Measurements from ENCODE around the gene P3H1.
"Not testable (repeated sequence)": the region's sequence is repeated elsewhere in the genome, so short reads cannot be mapped to it uniquely, and the experiment has no call there.

Gene P3H1

DNA sequence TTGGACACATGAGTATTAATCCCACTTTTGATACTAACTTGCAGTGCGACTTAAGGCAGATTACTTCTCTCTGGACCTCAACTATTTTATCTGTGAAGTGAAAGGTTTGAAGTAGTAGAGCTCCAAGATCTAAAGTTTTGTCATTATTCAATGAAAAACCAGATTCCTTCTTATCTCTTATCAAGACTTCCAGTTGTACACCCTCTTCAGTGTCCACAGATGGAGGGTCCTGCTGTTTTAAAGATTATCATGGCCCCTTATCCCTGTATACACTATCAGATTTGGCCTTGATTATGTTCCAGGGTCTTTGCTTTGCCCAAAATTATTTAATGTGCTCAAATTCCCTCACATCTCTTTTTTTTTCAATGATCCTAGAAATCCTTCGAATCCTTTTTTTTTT, 1.3 kb upstream of the P3H1 start:
- no peak for DNase-seq

DNA sequence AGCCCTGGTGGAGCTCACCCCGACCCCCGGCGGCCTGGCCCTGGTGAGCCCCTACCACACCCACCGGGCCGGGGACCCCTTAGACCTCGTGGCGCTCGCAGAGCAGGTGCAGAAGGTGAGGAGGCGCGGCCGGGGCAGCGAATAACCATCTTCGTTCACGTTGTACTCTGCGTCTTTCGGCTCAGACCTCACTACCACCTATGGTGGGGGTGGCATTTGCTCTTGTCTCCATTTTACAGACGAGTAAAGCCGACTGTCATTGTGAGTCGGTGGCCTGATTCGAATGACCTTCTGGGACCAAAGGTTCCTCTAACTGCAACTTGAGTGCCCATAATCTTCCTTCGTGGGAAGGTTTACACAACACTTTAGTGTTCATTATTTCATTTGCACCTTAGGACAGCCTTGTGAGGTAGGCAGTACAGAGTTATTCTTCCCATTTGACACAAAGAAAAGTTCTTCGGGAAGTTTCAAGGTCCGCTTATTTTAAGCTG, 727 bp upstream of the P3H1 start:
- no peak for DNase-seq

DNA sequence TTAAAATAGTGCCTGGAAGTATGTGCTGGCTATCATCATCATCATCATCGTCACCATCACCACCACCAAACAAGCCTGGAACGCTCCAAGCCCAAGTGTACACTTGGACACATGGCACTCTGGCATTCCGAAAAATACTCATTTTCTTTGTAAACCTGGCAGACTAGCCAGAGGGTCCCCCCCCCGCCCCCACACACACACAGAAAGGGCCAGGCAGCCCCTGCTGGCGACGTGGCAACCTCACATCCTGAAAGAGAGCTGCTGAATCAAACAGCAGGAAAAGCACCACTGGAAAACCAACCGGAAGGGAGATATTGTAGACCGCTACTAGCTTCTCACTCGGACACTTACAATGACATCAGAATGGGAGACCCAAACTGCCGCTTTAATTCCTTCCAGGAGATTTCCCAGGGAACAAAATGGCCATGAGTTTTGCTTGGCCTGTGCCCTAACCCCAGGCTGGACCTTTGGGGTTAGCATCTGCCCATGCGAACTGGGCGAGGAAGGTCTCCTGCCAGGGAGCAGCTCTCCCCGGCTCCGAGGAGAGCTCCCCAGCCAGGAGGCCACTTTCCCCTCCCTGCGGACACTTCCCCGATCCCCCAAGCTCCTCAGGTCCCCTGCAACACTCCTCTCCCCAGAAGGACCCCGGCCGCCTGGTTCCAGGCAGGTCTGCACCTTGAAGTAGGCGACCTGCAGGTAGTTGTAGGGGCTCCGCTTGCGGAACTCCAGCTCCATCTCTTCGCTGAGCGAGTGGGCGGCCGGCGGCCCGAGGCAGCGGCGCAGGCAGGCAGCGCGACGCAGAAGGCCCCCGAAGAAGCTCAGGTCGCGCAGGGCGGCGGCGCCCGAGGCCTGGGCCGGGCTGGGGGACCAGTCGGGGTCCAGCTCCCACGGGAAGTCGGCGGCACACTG, 742 bp downstream of the P3H1 start:
- DNase-seq, result peak; percentile 61

DNA sequence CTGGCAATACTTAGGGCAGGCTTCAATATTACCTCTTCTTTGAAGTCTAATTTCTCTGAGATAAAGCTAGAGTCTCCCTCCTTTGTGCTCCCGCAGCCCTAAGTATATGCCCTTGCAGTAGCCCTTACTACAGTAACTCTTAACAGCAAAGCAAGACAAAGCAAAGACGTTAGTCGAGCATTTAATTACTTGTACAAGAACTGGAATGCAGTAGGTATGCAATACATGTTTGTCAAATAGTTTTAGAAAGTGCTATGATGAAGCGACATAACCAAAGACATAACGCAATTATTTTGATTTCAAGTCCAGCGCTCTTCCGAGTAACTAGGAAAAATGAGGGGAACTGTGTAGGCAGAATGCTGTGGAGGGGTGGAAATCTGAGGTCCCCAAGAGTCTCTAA, 1.6 kb downstream of the P3H1 start:
- DNase-seq, result no peak

DNA sequence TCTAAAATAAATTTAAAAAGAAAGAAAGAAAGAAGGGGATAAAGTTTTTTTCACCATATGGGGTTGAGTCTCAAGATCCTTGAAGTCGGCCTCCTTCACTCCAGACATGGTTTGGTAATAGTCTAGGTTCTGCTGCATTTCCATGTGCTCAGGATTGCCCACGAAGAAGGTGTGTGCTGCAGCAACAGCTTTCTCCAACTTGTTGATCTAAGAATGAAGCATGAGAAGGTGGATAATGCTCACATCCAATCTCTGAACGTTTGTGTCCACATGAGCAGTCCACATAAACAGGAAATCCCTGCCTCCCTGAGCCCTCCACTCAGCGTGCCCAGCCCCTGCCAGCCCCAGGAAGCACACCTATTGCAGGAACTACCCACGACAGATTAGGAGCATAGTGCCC, 4.6 kb downstream of the P3H1 start:
- no peak for DNase-seq

DNA sequence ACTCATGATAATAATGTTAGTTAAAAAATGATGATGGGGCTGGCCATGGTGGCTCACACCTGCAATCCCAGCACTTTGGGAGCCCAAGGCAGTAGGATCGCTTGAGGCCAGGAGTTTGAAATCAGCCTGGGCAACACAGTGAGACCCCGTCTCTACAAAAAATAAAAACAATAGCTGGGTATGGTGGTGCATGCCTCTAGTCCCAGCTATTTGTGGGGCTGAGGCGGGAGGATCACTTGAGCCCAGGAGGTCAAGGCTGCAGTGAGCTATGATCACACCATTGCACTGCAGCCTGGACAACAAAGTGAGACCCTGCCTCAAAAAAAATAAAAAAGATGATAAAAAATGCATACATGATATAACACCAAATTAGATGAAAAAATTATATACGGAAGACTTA, 5.3 kb downstream of the P3H1 start:
- no peak for DNase-seq

DNA sequence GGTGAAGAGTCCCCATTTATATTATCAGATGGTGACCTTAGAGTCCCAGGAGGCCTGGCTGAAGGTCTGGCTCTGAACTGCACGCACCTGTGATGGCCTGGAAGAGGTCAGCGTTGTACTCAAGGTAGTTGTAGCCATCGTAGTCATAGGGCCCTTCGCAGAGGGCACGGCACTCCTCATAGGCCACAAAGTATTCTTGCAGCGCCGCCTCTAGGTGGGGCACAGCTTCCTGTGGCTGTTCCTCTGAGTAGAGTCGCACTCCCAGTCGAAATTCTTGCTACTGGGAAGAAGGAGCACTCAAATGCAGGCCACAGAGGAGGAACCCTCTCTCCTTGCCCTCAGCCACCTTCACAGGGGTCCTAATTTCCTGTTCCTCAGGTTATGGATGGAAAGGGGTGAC, 7.7 kb downstream of the P3H1 start:
- no peak for DNase-seq

DNA sequence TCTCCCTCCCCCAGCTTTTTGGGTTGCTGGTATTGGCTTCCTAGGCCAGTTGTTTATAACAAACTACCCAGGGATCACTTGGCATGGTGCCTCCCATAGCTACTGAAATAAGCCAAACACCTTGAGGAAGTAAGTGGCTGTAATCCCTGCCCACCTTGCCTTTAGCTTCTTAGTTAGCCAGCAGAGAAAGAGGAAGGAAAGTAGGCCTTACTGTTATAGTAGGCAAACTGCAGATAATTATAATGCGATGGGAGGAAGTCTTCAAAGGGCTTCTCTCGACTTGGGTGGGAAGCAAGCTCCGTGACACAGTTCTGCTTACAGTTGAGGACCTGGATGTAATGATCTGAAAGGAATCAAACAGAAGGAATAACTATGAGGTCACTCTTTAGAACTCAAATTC, 8.2 kb downstream of the P3H1 start:
- no peak for DNase-seq

DNA sequence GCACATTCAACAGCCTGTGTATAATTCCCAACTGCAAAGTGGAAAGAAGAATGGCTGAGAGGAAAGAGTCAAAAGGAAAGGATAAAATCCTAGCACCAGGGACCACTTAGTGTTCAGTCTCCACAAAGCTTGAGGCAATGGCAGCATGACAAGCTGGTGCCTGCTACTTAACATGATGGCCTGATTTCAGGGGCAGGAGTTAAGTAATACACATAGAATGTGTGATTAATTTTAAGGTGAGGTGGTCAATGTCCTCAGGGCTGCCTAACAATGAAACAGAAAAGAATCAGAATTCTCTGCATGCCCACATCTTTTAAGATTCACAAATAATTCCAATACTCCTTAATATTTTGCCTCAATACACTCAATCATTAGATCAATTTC, 8.9 kb downstream of the P3H1 start:
- DNase-seq, result no peak

DNA sequence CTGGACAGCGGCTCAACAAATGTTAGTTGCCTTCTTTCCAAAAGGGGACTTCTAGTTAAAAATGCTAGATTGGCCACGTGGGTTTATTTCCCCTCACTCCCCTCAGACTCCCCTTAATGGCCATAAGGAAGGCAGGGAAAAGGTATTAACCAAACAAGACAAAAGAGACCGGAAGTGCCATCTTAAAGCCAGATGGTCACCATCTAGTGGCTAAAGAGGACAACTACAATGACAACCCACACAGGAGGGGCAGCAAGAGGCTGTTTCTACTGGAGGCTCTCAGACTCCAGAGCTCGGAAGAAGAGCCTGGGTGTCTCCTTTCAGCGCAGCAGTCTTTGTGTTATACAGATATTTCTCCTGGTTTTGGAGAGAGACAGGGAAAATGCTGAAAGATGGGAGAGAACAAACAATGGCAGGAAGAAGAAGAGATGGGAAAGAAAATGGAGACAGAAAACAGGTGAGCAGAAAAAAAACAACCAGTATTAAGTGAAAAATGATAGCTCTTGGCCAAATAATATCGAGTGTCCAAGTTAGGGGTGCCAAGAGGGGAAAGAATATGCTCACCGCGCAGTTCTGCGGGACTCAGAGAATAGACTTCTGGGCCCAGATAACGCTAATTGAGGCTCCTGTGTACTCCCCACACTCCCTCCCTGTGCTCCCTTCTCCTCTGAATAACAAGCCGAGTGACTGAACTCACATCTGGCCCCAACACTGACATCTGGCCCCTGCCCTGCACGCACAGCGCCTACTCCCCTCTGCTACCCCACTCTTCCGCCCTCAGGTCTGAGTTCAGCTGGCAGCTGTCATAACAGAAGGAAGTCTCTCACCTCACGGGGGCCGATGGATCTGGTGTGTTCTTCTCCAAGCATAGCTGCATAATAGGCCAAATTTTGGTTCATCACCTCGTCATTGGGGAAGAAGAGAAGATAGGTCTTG, 9.6 kb downstream of the P3H1 start:
- peak; percentile 53 for DNase-seq

DNA sequence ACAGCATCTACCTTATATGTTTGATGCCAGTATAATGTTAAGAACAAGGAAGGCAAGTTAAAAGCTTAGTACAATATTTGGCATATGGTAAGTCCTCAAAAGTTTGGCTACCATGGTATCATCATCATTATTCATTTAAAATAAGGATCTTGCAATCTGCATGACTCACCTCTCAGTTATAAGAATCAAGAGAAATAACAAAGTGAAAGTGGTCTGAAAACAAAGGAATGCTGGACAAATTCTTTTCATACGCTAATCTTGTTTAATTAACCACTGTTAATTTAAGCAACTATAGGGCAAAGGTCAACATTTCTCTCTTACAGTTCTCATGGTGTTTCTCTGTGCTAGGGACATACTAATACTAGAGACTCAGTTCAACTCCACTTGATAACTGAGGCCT, 13.8 kb downstream of the P3H1 start:
- DNase-seq, result no peak

DNA sequence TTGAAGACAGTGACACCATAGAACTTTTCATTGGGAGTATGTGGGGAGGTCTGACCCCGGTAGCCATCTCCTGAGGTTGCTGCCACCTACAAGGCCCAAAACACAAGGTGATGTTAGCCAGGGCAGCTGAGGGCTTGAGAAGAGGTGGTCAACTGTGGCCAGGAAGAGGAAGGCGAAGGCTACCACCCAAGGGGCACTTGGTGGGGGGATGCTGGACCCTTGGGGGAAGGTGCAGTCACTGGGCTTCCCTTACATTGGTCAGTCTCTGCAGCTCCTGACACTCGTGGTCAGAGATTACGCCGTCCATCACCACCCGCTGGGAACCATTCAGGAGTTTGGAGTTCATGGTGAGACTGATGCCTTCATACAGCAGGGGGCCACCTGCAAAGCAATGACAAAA, 14.5 kb downstream of the P3H1 start:
- DNase-seq, result no peak

DNA sequence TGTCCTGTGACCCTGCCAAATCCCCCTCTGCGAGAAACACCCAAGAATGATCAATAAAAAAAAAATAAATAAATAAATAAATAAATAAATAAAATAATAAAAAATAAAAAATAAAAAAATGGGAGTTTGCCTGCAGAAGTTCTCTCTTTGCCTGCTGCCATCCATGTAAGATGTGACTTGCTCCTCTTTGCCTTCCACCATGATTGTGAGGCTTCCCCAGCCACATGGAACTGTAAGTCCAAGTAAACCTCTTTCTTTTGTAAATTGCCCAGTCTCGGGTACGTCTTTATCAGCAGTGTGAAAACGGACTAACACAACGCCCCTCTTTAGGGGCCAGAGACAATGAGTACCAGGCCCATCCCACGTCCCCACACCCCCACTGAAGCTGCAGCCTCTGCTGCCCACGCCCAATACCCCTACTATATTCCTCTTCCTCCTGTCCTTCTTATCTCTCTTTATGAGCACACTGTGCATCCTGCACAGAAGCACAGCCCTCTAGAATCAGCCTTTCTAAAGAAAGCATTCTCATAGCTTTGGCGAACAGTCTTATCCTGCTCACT, 15.2 kb downstream of the P3H1 start:
- DNase-seq, result not testable (repeated sequence)

DNA sequence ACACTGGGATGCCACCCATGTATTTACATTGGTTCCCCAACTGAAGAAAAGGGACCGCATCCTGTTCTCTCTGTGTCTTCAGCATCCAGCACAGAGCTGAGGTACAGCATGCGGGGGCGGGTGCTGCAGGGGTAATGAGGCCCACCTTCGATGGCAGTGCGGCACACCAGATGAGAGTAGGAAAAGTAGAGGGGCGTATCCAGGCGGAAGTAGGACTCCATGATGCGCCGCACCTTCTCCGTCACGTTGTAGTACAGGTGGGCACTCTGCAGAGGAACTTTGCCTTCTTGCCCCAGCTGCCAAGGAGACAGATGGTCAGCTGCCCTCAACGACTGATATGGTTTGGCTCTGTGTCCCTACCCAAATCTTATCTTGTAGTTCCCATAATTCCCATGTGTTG, 16.8 kb downstream of the P3H1 start:
- no peak for DNase-seq

DNA sequence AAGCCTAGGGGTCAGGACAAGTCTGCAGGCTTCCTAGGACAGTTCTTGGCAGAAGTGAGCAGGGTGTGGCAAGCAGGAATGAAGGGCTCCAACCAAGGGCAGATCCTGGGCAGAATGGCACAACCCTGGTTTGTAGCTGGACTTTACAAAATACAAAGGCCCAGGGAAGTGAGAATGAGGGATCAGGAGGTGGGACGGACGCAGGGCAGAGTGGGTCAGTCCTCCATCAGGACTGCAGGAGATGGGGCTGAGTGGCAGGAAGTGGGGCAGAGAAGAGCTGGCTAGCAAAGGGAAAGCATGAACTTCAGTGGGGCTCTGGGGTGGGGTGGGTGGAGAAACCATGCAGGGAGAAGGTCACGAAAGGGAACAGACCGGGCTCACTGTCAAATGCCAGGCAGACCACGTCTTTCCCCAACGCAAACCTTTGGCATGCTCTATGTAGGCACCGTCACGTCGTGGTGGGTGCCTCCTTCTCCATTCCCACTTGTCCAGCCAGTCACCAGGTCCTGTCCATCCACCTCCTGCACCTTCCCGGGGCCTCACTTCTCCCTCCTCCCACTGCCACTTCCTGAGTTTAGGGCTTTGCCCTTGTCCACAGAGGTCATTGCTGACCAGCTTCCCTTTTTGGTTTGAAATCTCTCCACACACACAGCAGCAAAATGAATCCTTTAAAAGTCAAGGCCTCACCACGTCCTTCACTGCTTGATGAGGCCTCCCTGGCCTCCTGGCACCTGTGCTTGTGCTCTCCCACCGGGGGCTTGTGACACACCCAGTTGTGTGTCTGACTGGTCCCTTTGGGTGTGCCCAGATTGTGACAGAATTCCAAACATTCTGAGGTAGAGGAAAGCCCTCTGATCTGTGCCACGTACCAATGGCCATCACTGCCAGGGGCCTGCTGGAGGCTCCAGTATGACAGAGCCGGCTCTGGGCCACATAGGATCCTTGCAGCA, 18.1 kb downstream of the P3H1 start:
- no peak for DNase-seq

DNA sequence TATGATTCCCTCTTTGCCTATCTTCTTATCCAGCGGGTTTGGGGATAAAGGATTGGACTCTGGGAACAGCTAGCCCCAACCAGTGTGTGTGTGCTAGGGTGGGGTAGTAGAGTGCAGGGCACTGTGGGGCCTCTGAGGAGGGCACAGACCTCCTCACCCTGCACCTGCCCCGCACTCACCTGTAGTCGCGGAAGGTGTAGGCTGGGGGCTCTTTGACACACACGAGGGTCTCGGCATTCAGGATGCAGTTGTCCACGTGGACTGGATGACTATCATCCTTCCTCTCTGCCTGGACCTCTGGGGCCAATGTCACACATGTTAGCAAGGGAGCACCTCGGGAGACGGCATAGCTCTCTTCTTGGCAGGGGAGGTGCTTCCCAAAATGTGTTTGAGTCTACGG, 18.8 kb downstream of the P3H1 start:
- DNase-seq, result no peak

DNA sequence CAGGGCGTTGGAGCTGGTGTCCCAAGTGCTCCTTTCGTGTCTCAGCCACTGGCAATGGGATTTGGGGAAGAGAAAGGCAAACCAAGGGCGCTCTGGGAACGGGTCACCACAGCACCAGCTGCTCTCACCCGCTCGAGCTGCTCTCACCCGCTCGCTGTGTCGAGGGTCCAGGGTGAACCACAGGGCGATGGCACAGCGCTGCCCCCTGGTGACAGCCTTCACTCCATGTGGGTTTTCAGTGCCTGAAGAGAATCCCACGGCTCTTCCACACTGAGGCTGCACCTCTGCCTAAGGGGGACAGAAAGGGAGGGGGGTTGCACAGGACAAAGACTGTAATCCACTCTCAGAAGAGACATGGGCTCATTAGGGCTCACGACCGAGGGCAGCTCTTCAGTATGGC, 19.7 kb downstream of the P3H1 start:
- no peak for DNase-seq

DNA sequence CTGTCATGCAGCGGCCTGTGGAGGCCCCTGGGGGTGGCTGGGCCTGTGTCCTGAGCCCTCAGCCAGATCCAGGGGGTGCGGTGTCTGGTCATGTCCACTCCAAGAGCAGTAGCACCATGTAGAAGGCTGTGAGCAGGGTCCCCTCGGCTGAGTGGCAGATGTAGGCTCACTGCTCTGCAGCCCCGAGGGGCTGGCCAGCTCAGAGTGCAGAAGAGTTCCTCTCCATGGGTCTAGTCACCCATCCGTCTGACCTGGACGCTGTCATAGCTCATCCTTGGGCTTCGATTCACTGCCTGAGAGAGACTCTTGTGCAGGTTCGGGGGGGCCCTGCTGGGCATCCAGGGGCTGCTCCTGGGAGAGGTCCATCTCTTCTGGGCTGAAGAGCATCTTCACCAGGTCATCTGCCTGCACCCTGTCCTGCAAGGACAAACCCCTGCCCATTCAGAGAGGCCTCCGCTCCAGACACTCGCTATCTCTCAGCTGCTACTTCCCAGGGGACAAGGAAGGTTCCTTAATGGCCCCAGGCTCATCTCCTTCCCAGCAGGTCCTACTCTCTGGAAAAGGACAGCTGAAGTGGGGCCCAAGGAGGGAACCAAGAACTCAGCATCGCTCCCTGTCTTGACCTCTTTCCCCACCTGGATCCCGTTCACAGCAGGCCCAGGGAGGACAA, 20.3 kb downstream of the P3H1 start:
- DNase-seq, result no peak

DNA sequence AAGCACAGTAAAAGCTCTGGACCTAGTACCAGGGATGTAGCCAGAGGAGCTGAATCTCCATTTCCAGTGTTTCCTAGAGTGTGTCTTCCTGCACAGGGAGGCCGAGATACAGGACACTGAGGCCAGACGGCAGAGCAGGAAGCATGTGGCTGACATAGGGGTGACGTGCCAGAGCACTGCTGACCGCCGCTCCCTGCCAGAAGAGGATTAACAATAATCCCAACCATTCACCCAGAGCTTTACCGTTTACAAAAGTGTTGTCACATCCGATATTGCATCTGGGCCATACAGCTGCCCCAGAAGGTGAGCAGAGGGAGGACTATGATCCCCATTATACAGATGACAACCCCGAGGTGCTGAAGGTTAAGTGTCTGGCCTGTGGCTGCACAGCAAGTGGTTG, 21.0 kb downstream of the P3H1 start:
- no peak for DNase-seq

DNA sequence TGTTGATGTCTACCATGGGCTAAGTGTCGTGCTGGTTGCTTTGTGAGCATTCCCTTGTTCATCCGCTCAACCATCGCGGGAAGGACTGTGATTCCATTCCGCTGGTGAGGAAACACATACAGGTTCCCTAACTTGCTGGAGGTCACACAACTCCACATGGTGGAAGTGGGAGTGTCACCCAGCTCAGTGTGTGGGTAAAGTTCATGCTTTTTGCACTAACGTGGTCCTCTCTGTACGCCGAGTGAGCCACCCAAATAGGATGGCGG, 22.7 kb downstream of the P3H1 start:
- DNase-seq, result no peak

DNA sequence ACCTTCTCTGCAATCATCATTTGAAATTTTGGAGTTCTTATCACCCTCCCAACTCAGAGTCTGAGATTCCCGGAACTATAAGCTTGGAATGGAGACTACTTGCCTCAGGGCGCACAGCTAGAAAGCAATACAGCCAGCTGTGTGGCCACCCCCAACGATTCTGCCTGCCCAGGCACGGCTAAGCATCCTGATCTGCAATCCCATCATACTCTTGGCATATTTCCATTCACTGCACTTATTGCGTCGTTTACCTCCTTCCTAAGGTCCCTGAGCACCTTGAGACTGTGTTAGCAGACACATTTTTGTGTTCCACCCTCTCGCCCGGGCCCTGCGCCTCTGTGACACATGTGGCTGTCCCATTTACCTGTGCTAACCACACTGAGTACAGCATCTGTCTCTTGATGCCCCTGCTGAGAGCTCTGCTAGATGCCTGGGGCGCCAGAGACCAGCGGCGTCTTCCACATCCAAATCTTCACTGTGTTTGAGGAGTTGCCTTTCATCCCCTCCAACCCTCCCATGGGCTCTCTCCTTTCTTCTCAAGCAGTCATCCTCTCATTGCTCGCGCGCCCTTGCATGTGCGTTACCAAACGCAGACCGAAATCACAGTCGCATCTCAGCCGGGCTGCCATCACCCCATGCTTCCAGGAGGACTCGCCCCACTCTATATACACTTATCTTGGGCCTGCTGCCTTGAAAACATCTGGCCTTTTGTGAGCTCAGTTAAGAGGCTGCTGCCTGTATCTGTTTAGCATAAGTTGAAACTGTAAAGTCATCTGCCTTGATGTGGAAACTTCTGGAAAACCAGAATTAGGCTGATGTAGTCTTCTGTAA, 23.3 kb downstream of the P3H1 start:
- DNase-seq, result no peak
